Esophagus muscularis mucosa (tissue), 4 donors: Measurements from ENCODE around the gene SF3A2. TPM values are rescaled to one million over a fixed set of nuclear protein-coding genes. Genes with fewer than 3 reads are reported as not detected.

Source experiments
- DNase-seq: peaks from one replicate; pipeline ENCODE4 v3.0.0-alpha.2; 2017; ENCODE audit errors: extremely low spot score
- H3K27ac ChIP-seq, 4 donors: fragments of 200-600 bp; sonication (generic); replicated peaks in 1 of 4; 1 replicate in 3 of 4; 2 replicates in 1 of 4; pipeline ENCODE4 v1.5.1; 2016 to 2019; ENCODE audit warnings: mild to moderate bottlenecking in 1 of 4
- H3K27me3 ChIP-seq, 4 donors: fragments of 200-600 bp; sonication (generic); one replicate each; pipeline versions ENCODE4 v1.5.1 to v1.6.0; 2016 to 2019
- H3K36me3 ChIP-seq, 4 donors: fragments of 200-600 bp; sonication (generic); one replicate each; pipeline ENCODE4 v1.5.1; 2016 to 2019
- H3K4me1 ChIP-seq, 4 donors: fragments of 200-600 bp; sonication (generic); one replicate each; pipeline ENCODE4 v1.5.1; 2016 to 2019
- H3K4me3 ChIP-seq, 4 donors: fragments of 200-600 bp; sonication (generic); 1 replicate in 2 of 4; 2 replicates in 2 of 4; pipeline ENCODE4 v1.5.1; 2016 to 2019; ENCODE audit warnings: mild to moderate bottlenecking in 4 of 4, moderate library complexity in 1 of 4
- H3K9me3 ChIP-seq, 4 donors: fragments of 200-600 bp; sonication (generic); 1 replicate in 3 of 4; 2 replicates in 1 of 4; pipeline ENCODE4 v1.5.1; 2016 to 2019
- CTCF ChIP-seq, 3 experiments: fragments of 200-600 bp in 2 of 3; fragments of 450-650 bp in 1 of 3; sonication (generic) in 2 of 3; IDR thresholded peaks; one replicate each; pipeline ENCODE4 v1.5.1; 2017 to 2019; ENCODE audit warnings: antibody characterized with exemption in 3 of 3, mild to moderate bottlenecking in 2 of 3, moderate library complexity in 1 of 3
- EP300 ChIP-seq: sonication (generic); formaldehyde crosslinking; IDR thresholded peaks from one replicate; pipeline ENCODE4 v1.6.1; 2017; ENCODE audit warnings: antibody characterized with exemption
- POLR2A ChIP-seq: fragments of 450-650 bp; IDR thresholded peaks from one replicate; pipeline ENCODE4 v1.6.1; 2017; ENCODE audit warnings: antibody characterized with exemption, moderate library complexity, mild to moderate bottlenecking, low read depth
- POLR2AphosphoS5 ChIP-seq, 2 donors: sonication (generic); formaldehyde crosslinking; IDR thresholded peaks; one replicate each; pipeline ENCODE4 v1.6.1; 2017; ENCODE audit warnings: antibody characterized with exemption in 2 of 2
- WGBS: methylation state at CpG from one replicate; pipeline ENCODE4 v1.1.5; 2018; 5-methylcytosine and 5-hydroxymethylcytosine counted together
- intact Hi-C: fragments of 100-400 bp; cut with DNase I; formaldehyde crosslinking; loops from one replicate; pipeline ENCODE4 v1.15.1; 2023
- total RNA-seq, 4 donors: library from RNA; depleted of rRNA; stranded (reverse); fragments of >200 nt; gene quantifications; one replicate each; pipeline versions ENCODE4 v1.1.0 to v1.2.1, GENCODE V29; 2016

SF3A2 gene
- total RNA-seq, 4 donors from 2014 or later = 29.5 to 56.9 (median 35.3) TPM

GRCh38 chr19:2244125-2244411 lies 7.4 kb downstream of the SF3A2 start:
- H3K27ac ChIP-seq = no peak overlapping the region
- H3K4me3 ChIP-seq = no peak overlapping the region
- H3K36me3 ChIP-seq = peaks cover 40 to 64% (median 61%) of the 10 kb centered on the region in 4 donors
- H3K9me3 ChIP-seq = no peaks in the 10 kb centered on the region
- 100% methylated on average over 1 of the region's 12 CpGs for WGBS
- no peak for TF ChIP-seq EP300
- no peak for TF ChIP-seq POLR2A
- no peak for TF ChIP-seq POLR2AphosphoS5 (IDR thresholded peaks at IDR 0.05)
- TF ChIP-seq CTCF (IDR thresholded peaks at IDR 0.05) = no peak
- peaks cover 0 to 2% (median 0%) of the 10 kb centered on the region in 4 donors for H3K27me3 ChIP-seq
- no peak for DNase-seq
- intact Hi-C loops = no loop called here
- H3K4me1 ChIP-seq = peaks cover 32 to 68% (median 51%) of the 10 kb centered on the region in 4 donors

- TF ChIP-seq EP300 (no peak), CTCF (IDR thresholded peaks at IDR 0.05) (no peak), POLR2AphosphoS5 (IDR thresholded peaks at IDR 0.05) (no peak), POLR2A (no peak)
- Histone ChIP-seq H3K9me3 (no peaks in the 10 kb centered on the region), H3K4me1 (peaks cover 27 to 68% (median 47%) of the 10 kb centered on the region in 4 donors)
Observed at GRCh38 chr19:2244486-2244885, 7.9 kb downstream of the SF3A2 start.

GRCh38 chr19:2245273-2245672 lies 8.6 kb downstream of the SF3A2 start:
- Histone ChIP-seq H3K4me3 (no peak overlapping the region), H3K27ac (no peak overlapping the region), H3K36me3 (peaks cover 40 to 67% (median 61%) of the 10 kb centered on the region in 4 donors), H3K27me3 (peaks cover 3 to 14% (median 5%) of the 10 kb centered on the region in 4 donors), H3K4me1 (peaks cover 22 to 68% (median 46%) of the 10 kb centered on the region in 4 donors), H3K9me3 (no peaks in the 10 kb centered on the region)
- DNase-seq = no peak
- WGBS = 90% methylated on average over 15 of the region's 15 CpGs
- intact Hi-C loops = no loop called here
- no peak for TF ChIP-seq POLR2AphosphoS5 (IDR thresholded peaks at IDR 0.05)
- TF ChIP-seq CTCF (IDR thresholded peaks at IDR 0.05) = no peak
- TF ChIP-seq EP300 = no peak
- TF ChIP-seq POLR2A = no peak

More at GRCh38 chr19:2244486-2244885, 7.9 kb downstream of the SF3A2 start:
- Histone ChIP-seq H3K4me3 (no peak overlapping the region), H3K27ac (no peak overlapping the region), H3K36me3 (peaks cover 40 to 67% (median 61%) of the 10 kb centered on the region in 4 donors), H3K27me3 (peaks cover 0 to 6% (median 0%) of the 10 kb centered on the region in 4 donors)
- intact Hi-C loops = no loop called here
- no peak for DNase-seq
- WGBS = 89% methylated on average over 17 of the region's 21 CpGs

GRCh38 chr19:2246014-2246620 lies 9.5 kb downstream of the SF3A2 start:
- intact Hi-C loops = no loop called here
- Histone ChIP-seq H3K9me3 (no peaks in the 10 kb centered on the region), H3K4me3 (no peak overlapping the region), H3K36me3 (peaks cover 40 to 67% (median 61%) of the 10 kb centered on the region in 4 donors), H3K4me1 (peaks cover 22 to 68% (median 46%) of the 10 kb centered on the region in 4 donors), H3K27ac (no peak overlapping the region), H3K27me3 (peaks cover 11 to 23% (median 13%) of the 10 kb centered on the region in 4 donors)
- 93% methylated on average over 19 of the region's 25 CpGs for WGBS
- no peak for TF ChIP-seq POLR2A
- TF ChIP-seq POLR2AphosphoS5 (IDR thresholded peaks at IDR 0.05) = no peak
- TF ChIP-seq CTCF (IDR thresholded peaks at IDR 0.05) = no peak
- no peak for TF ChIP-seq EP300
- no peak for DNase-seq
